Measurements from ENCODE around the gene EXOC6B.
"Not testable (repeated sequence)": the region's sequence is repeated elsewhere in the genome, so short reads cannot be mapped to it uniquely, and the experiment has no call there.

EXOC6B gene

GRCh38 chr2:72607189-72607588, 218.6 kb downstream of the EXOC6B start:
- DNase-seq (ENCODE audit: low spot score) = no peak

GRCh38 chr2:72605836-72606442, 219.9 kb downstream of the EXOC6B start:
- no peak for DNase-seq (ENCODE audit: low spot score)

- DNase-seq (ENCODE audit: low spot score) = no peak
Observed at GRCh38 chr2:72604468-72604867, 221.4 kb downstream of the EXOC6B start.

- DNase-seq (ENCODE audit: low spot score) = no peak
Observed at GRCh38 chr2:72603481-72603880, 222.4 kb downstream of the EXOC6B start.

- DNase-seq (ENCODE audit: low spot score) = no peak
Observed at GRCh38 chr2:72602711-72603110, 223.1 kb downstream of the EXOC6B start.

GRCh38 chr2:72602095-72602494, 223.7 kb downstream of the EXOC6B start:
- DNase-seq (ENCODE audit: low spot score) = no peak

- DNase-seq (ENCODE audit: low spot score) = not testable (repeated sequence)
Observed at GRCh38 chr2:72583836-72584235, 242.0 kb downstream of the EXOC6B start.

GRCh38 chr2:72583376-72583775, 242.5 kb downstream of the EXOC6B start:
- no peak for DNase-seq (ENCODE audit: low spot score)

- DNase-seq (ENCODE audit: low spot score) = no peak
Observed at GRCh38 chr2:72581560-72582181, 244.2 kb downstream of the EXOC6B start.

- peak; percentile 28 for DNase-seq (ENCODE audit: low spot score)
Observed at GRCh38 chr2:72579591-72580180, 246.1 kb downstream of the EXOC6B start.

GRCh38 chr2:72576861-72577260, 249.0 kb downstream of the EXOC6B start:
- DNase-seq (ENCODE audit: low spot score) = no peak

GRCh38 chr2:72576459-72576858, 249.4 kb downstream of the EXOC6B start:
- no peak for DNase-seq (ENCODE audit: low spot score)

- DNase-seq (ENCODE audit: low spot score) = no peak
Observed at GRCh38 chr2:72574886-72575285, 250.9 kb downstream of the EXOC6B start.

GRCh38 chr2:72573232-72573631, 252.6 kb downstream of the EXOC6B start:
- no peak for DNase-seq (ENCODE audit: low spot score)

- DNase-seq (ENCODE audit: low spot score) = no peak
Observed at GRCh38 chr2:72572501-72572900, 253.3 kb downstream of the EXOC6B start.

GRCh38 chr2:72570413-72570812, 255.4 kb downstream of the EXOC6B start:
- no peak for DNase-seq (ENCODE audit: low spot score)

GRCh38 chr2:72562451-72563153, 263.2 kb downstream of the EXOC6B start:
- no peak for DNase-seq (ENCODE audit: low spot score)

- no peak for DNase-seq (ENCODE audit: low spot score)
Observed at GRCh38 chr2:72561621-72562318, 264.1 kb downstream of the EXOC6B start.

- DNase-seq (ENCODE audit: low spot score) = no peak
Observed at GRCh38 chr2:72555943-72556342, 269.9 kb downstream of the EXOC6B start.

GRCh38 chr2:72555363-72555762, 270.5 kb downstream of the EXOC6B start:
- DNase-seq (ENCODE audit: low spot score) = not testable (repeated sequence)

- not testable (repeated sequence) for DNase-seq (ENCODE audit: low spot score)
Observed at GRCh38 chr2:72554910-72555309, 270.9 kb downstream of the EXOC6B start.

GRCh38 chr2:72554381-72554780, 271.5 kb downstream of the EXOC6B start:
- DNase-seq (ENCODE audit: low spot score) = no peak
